GM12892 (cell line): ENCODE results near the gene SPTLC2.

ENCODE experiments used
- DNase-seq: peaks from one replicate; pipeline ENCODE4 v3.0.0; 2011; ENCODE audit not compliant: insufficient read length
- FAIRE-seq: peaks from 2 replicates; lab custom pipeline; 2011; peaks lifted over from hg19 to GRCh38; lab: Jason Lieb, UNC
- POLR2A ChIP-seq: IDR thresholded peaks from 2 replicates; pipeline ENCODE4 v1.6.1; 2011; ENCODE audit warnings: low read depth, low read length, control low read depth
- POLR2AphosphoS5 ChIP-seq: IDR thresholded peaks from 2 replicates; pipeline ENCODE4 v1.6.1; 2011; ENCODE audit warnings: low read depth, low read length, control low read depth
- TAF1 ChIP-seq: IDR thresholded peaks from 2 replicates; pipeline ENCODE4 v1.6.1; 2011; ENCODE audit warnings: low read depth, mild to moderate bottlenecking, control low read depth, low read length, borderline replicate concordance

Gene SPTLC2

GRCh38 chr14:77620222-77620870 lies 3.9 kb upstream of the SPTLC2 start:
- no peak for FAIRE-seq
- no peak for DNase-seq
- no peak for TF ChIP-seq TAF1
- no peak for TF ChIP-seq POLR2AphosphoS5
- no peak for TF ChIP-seq POLR2A

- FAIRE-seq = no peak
- TF ChIP-seq POLR2AphosphoS5 = no peak
- TF ChIP-seq POLR2A = no peak
- TF ChIP-seq TAF1 = no peak
- no peak for DNase-seq
These were observed 2.0 kb upstream of the SPTLC2 start for GRCh38 chr14:77618381-77618970.

- DNase-seq (peak; percentile 25), FAIRE-seq (no peak)
- TF ChIP-seq TAF1 (no peak), POLR2AphosphoS5 (no peak), POLR2A (no peak)
These were observed 344 bp downstream of the SPTLC2 start for GRCh38 chr14:77616133-77616453.

- TF ChIP-seq TAF1 = no peak
- no peak for TF ChIP-seq POLR2AphosphoS5
- TF ChIP-seq POLR2A = no peak
- FAIRE-seq = no peak
- no peak for DNase-seq
These were observed 890 bp downstream of the SPTLC2 start for GRCh38 chr14:77615361-77616132.

- DNase-seq (no peak), FAIRE-seq (no peak)
- TF ChIP-seq POLR2AphosphoS5 (no peak), POLR2A (no peak), TAF1 (no peak)
These were observed 3.2 kb downstream of the SPTLC2 start for GRCh38 chr14:77613201-77613600.

GRCh38 chr14:77612011-77612620 lies 4.3 kb downstream of the SPTLC2 start:
- TF ChIP-seq POLR2AphosphoS5 (no peak), TAF1 (no peak), POLR2A (no peak)
- FAIRE-seq = no peak
- DNase-seq = no peak

GRCh38 chr14:77610553-77610952 lies 5.9 kb downstream of the SPTLC2 start:
- FAIRE-seq (no peak), DNase-seq (no peak)
- TF ChIP-seq POLR2A = no peak

- DNase-seq (no peak), FAIRE-seq (no peak)
- TF ChIP-seq POLR2AphosphoS5 (no peak), TAF1 (no peak), POLR2A (no peak)
These were observed 6.5 kb downstream of the SPTLC2 start for GRCh38 chr14:77609922-77610321.

GRCh38 chr14:77607741-77608302 lies 8.6 kb downstream of the SPTLC2 start:
- TF ChIP-seq POLR2A (no peak), TAF1 (no peak), POLR2AphosphoS5 (no peak)
- FAIRE-seq (no peak), DNase-seq (no peak)

- DNase-seq (no peak), FAIRE-seq (no peak)
- TF ChIP-seq POLR2AphosphoS5 (no peak), POLR2A (no peak), TAF1 (no peak)
These were observed 11.0 kb downstream of the SPTLC2 start for GRCh38 chr14:77605392-77605972.
